Measurements from ENCODE around the gene ACY1. TPM values are rescaled to one million over a fixed set of nuclear protein-coding genes. Genes with fewer than 3 reads are reported as not detected.

ACY1 gene
- polyA plus RNA-seq, 1 of the 3 experiments (the other 2 are of a cell fraction): 93.0 TPM

- Histone ChIP-seq H4K20me1 (ENCODE audit: insufficient read depth) (0 out of 2 replicates have a peak, but pooled peaks cover 4% of the 10 kb centered on the region), H3K4me3 (ENCODE audit: low read depth in 2 of 2, low read length in 1 of 2) (no peak overlapping the region), H3K27me3 (ENCODE audit: insufficient read depth) (no peaks in the 10 kb centered on the region), H3K9me2 (no peaks in the 10 kb centered on the region), H3K9me3 (no peaks in the 10 kb centered on the region), H3K36me3 (replicated peaks in 1 of 2; ENCODE audit: control insufficient read depth in 1 of 2, insufficient read depth in 2 of 2, low read length in 1 of 2) (peaks cover 12 to 13% of the 10 kb centered on the region in 2 experiments), H3F3A (replicated peaks; ENCODE audit: insufficient read depth) (peaks cover 13% of the 10 kb centered on the region), H3K9ac (no peak overlapping the region), H3K27ac (ENCODE audit: low read depth in 2 of 2, low read length in 1 of 2) (no peak overlapping the region), H3K79me2 (ENCODE audit: insufficient read depth) (peaks cover 20% of the 10 kb centered on the region), H3K4me2 (no peak overlapping the region), H2AFZ (ENCODE audit: low read depth) (no peak overlapping the region), H3K4me1 (ENCODE audit: control insufficient read depth in 1 of 2, insufficient read depth in 2 of 2, low read depth in 1 of 2, low read length in 1 of 2) (peaks cover 9 to 31% of the 10 kb centered on the region in 2 experiments; a peak in 3 of 4 replicates)
- TF ChIP-seq EZH2phosphoT487 (IDR thresholded peaks at IDR 0.05; ENCODE audit: borderline replicate concordance, low read depth): no peak
- no peak for TF ChIP-seq REST (IDR thresholded peaks at IDR 0.05; ENCODE audit: low read depth, low read length)
- no peak for TF ChIP-seq EP300 (IDR thresholded peaks at IDR 0.05; ENCODE audit: borderline replicate concordance in 1 of 2, low read depth in 1 of 2, low read length in 1 of 2)
- TF ChIP-seq, protein P1, sequence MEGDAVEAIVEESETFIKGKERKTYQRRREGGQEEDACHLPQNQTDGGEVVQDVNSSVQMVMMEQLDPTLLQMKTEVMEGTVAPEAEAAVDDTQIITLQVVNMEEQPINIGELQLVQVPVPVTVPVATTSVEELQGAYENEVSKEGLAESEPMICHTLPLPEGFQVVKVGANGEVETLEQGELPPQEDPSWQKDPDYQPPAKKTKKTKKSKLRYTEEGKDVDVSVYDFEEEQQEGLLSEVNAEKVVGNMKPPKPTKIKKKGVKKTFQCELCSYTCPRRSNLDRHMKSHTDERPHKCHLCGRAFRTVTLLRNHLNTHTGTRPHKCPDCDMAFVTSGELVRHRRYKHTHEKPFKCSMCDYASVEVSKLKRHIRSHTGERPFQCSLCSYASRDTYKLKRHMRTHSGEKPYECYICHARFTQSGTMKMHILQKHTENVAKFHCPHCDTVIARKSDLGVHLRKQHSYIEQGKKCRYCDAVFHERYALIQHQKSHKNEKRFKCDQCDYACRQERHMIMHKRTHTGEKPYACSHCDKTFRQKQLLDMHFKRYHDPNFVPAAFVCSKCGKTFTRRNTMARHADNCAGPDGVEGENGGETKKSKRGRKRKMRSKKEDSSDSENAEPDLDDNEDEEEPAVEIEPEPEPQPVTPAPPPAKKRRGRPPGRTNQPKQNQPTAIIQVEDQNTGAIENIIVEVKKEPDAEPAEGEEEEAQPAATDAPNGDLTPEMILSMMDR (IDR thresholded peaks at IDR 0.05): no peak
- no peak for TF ChIP-seq FOXJ3 (CRISPR knock-in tag; IDR thresholded peaks at IDR 0.05)
- no peak for TF ChIP-seq SIN3A (IDR thresholded peaks at IDR 0.05; ENCODE audit: borderline replicate concordance, low read depth, low read length)
- no peak for TF ChIP-seq RAD21 (IDR thresholded peaks at IDR 0.05; ENCODE audit: low read length)
- POLR2A ChIA-PET: no interaction called here
- 82% methylated on average over 7 of the region's 7 CpGs for WGBS (ENCODE audit: low lambda C conversion rate)
- CTCF ChIA-PET: interaction anchor here (1.3 to 1.9 kb wide), 5 partner anchors 53 to 449 kb away, joined by 4 to 10 read pairs (median 5); no protein-coding TSS in a partner anchor
- DNase-seq: no peak
These were observed 15.4 kb downstream of the ACY1 start for GRCh38 chr3:51998774-51999173.

DNA sequence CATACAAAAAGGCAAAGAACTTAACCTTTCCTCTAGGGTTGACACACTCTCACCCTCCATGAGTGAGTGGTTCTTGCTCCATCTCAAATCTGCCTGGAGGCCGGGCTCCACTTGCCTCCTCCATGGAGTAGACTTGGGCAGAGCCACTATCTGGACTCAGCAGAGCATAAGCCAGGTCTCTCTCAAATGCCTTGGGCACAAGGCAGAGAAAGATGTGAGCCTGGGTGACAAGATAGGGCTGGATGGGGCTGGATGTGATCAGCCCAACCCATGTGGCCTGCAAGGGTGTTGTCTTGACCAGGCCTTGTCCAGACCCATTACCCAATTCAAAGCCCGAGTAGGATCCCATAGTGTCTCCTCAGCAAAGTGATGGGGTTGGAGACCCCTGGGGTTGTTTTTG, 16.5 kb downstream of the ACY1 start:
- peaks cover 9% of the 10 kb centered on the region for H3K79me2 ChIP-seq (ENCODE audit: insufficient read depth)
- POLR2A ChIA-PET: no interaction called here
- H3K36me3 ChIP-seq (replicated peaks in 1 of 2; ENCODE audit: control insufficient read depth in 1 of 2, insufficient read depth in 2 of 2, low read length in 1 of 2): peaks cover 3% of the 10 kb centered on the region in 2 experiments
- H4K20me1 ChIP-seq (ENCODE audit: insufficient read depth): no peaks in the 10 kb centered on the region
- H3F3A ChIP-seq (replicated peaks; ENCODE audit: insufficient read depth): peaks cover 6% of the 10 kb centered on the region
- no peak overlapping the region for H3K27ac ChIP-seq (ENCODE audit: low read depth in 2 of 2, low read length in 1 of 2)
- no peak for DNase-seq
- no peaks in the 10 kb centered on the region for H3K9me3 ChIP-seq
- H3K9ac ChIP-seq: no peak overlapping the region
- H3K4me2 ChIP-seq: no peak overlapping the region
- no peaks in the 10 kb centered on the region for H3K9me2 ChIP-seq
- H3K27me3 ChIP-seq (ENCODE audit: insufficient read depth): no peaks in the 10 kb centered on the region
- H3K4me3 ChIP-seq (ENCODE audit: low read depth in 2 of 2, low read length in 1 of 2): no peak overlapping the region
- no peak overlapping the region for H2AFZ ChIP-seq (ENCODE audit: low read depth)
- WGBS (ENCODE audit: low lambda C conversion rate): 46% methylated on average over 1 of the region's 2 CpGs
- H3K4me1 ChIP-seq (ENCODE audit: control insufficient read depth in 1 of 2, insufficient read depth in 2 of 2, low read depth in 1 of 2, low read length in 1 of 2): peaks cover 4 to 32% of the 10 kb centered on the region in 2 experiments; a peak in 1 of 4 replicates
- CTCF ChIA-PET: interaction anchor here (3.4 to 24.7 kb wide), 3 partner anchors 17 to 144 kb away, joined by 13 to 983 read pairs (median 608); partner anchors contain the start of genes ACY1, DUSP7 and POC1A
- TF ChIP-seq MEF2A (IDR thresholded peaks at IDR 0.05; ENCODE audit: borderline replicate concordance, low read depth) (no peak), USF2 (IDR thresholded peaks at IDR 0.05; ENCODE audit: borderline replicate concordance, low read depth, low read length) (no peak), CHD2 (IDR thresholded peaks at IDR 0.05; ENCODE audit: low read length, partially characterized antibody) (no peak), MXI1 (IDR thresholded peaks at IDR 0.05; ENCODE audit: low read depth, low read length) (no peak), EP300 (IDR thresholded peaks at IDR 0.05; ENCODE audit: borderline replicate concordance in 1 of 2, low read depth in 1 of 2, low read length in 1 of 2) (no peak)
- TF ChIP-seq, protein P2, sequence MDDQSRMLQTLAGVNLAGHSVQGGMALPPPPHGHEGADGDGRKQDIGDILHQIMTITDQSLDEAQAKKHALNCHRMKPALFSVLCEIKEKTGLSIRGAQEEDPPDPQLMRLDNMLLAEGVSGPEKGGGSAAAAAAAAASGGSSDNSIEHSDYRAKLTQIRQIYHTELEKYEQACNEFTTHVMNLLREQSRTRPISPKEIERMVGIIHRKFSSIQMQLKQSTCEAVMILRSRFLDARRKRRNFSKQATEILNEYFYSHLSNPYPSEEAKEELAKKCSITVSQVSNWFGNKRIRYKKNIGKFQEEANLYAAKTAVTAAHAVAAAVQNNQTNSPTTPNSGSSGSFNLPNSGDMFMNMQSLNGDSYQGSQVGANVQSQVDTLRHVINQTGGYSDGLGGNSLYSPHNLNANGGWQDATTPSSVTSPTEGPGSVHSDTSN (IDR thresholded peaks at IDR 0.05): no peak
